T-helper 2 cell treated with Interferon-gamma antibody and Interleukin-4, amounts not matched to agents 5 μg/mL and 100 μg/mL, for 36 hours (primary cell): ENCODE measurements around the gene SHB.

ENCODE experiments used
- DNase-seq: peaks from one replicate; pipeline ENCODE4 v3.0.0; 2021; ENCODE audit warnings: low spot score
- H3K27ac Mint-ChIP-seq: one replicate; pipeline ENCODE4 v1.8.0; 2021; ENCODE audit warnings: mild to moderate bottlenecking, mixed read lengths
- H3K27me3 Mint-ChIP-seq: one replicate; pipeline ENCODE4 v1.8.0; 2021; ENCODE audit warnings: low read depth, mixed read lengths
- H3K36me3 Mint-ChIP-seq: one replicate; pipeline ENCODE4 v1.8.0; 2021; ENCODE audit warnings: low read depth, mixed read lengths
- H3K4me1 Mint-ChIP-seq: one replicate; pipeline ENCODE4 v1.8.0; 2021; ENCODE audit warnings: low read depth, mixed read lengths
- H3K4me3 Mint-ChIP-seq: one replicate; pipeline ENCODE4 v1.8.0; 2022; ENCODE audit warnings: mild to moderate bottlenecking, moderate library complexity, mixed read lengths
- H3K9me3 Mint-ChIP-seq: one replicate; pipeline ENCODE4 v1.8.0; 2021; ENCODE audit warnings: mixed read lengths

The SHB gene

GRCh38 chr9:38011991-38012390 is 57.0 kb downstream of the SHB start:
- Mint-ChIP-seq H3K27ac (no peak overlapping the region), H3K27me3 (no peaks in the 10 kb centered on the region), H3K4me3 (no peak overlapping the region), H3K9me3 (no peaks in the 10 kb centered on the region), H3K4me1 (peaks cover 15% of the 10 kb centered on the region), H3K36me3 (no peaks in the 10 kb centered on the region)
- no peak for DNase-seq

- no peaks in the 10 kb centered on the region for H3K9me3 Mint-ChIP-seq
- no peak overlapping the region for H3K4me3 Mint-ChIP-seq
- H3K27ac Mint-ChIP-seq = no peak overlapping the region
- no peak for DNase-seq
- no peaks in the 10 kb centered on the region for H3K27me3 Mint-ChIP-seq
- peaks cover 15% of the 10 kb centered on the region for H3K4me1 Mint-ChIP-seq
- no peaks in the 10 kb centered on the region for H3K36me3 Mint-ChIP-seq
These were observed 57.9 kb downstream of the SHB start for GRCh38 chr9:38010918-38011704.

- Mint-ChIP-seq H3K9me3 (no peaks in the 10 kb centered on the region), H3K27me3 (no peaks in the 10 kb centered on the region), H3K36me3 (no peaks in the 10 kb centered on the region), H3K4me1 (peaks cover 15% of the 10 kb centered on the region), H3K27ac (no peak overlapping the region), H3K4me3 (no peak overlapping the region)
- DNase-seq = no peak
These were observed 59.0 kb downstream of the SHB start for GRCh38 chr9:38009990-38010389.

- H3K27ac Mint-ChIP-seq = peak overlapping the region; percentile 79
- H3K4me1 Mint-ChIP-seq = peaks cover 15% of the 10 kb centered on the region
- H3K36me3 Mint-ChIP-seq = no peaks in the 10 kb centered on the region
- no peak overlapping the region for H3K4me3 Mint-ChIP-seq
- no peaks in the 10 kb centered on the region for H3K27me3 Mint-ChIP-seq
- DNase-seq = no peak
- H3K9me3 Mint-ChIP-seq = no peaks in the 10 kb centered on the region
These were observed 60.0 kb downstream of the SHB start for GRCh38 chr9:38009035-38009501.

GRCh38 chr9:38008168-38009034 is 60.6 kb downstream of the SHB start:
- Mint-ChIP-seq H3K27ac (peak overlapping the region; percentile 79), H3K4me3 (peak overlapping the region; percentile 42)
- DNase-seq = peak; percentile 76

GRCh38 chr9:38007016-38007415 is 62.0 kb downstream of the SHB start:
- Mint-ChIP-seq H3K36me3 (no peaks in the 10 kb centered on the region), H3K4me3 (no peak overlapping the region), H3K9me3 (no peaks in the 10 kb centered on the region), H3K27me3 (no peaks in the 10 kb centered on the region), H3K4me1 (peaks cover 25% of the 10 kb centered on the region), H3K27ac (peak overlapping the region; percentile 26)
- DNase-seq = no peak

More at GRCh38 chr9:38008168-38009034, 60.6 kb downstream of the SHB start:
- H3K9me3 Mint-ChIP-seq = no peaks in the 10 kb centered on the region
- no peaks in the 10 kb centered on the region for H3K27me3 Mint-ChIP-seq
- H3K4me1 Mint-ChIP-seq = peaks cover 17% of the 10 kb centered on the region
- H3K36me3 Mint-ChIP-seq = no peaks in the 10 kb centered on the region

- Mint-ChIP-seq H3K4me3 (no peak overlapping the region), H3K36me3 (no peaks in the 10 kb centered on the region), H3K4me1 (peaks cover 25% of the 10 kb centered on the region), H3K27me3 (no peaks in the 10 kb centered on the region), H3K9me3 (no peaks in the 10 kb centered on the region), H3K27ac (no peak overlapping the region)
- no peak for DNase-seq
These were observed 62.9 kb downstream of the SHB start for GRCh38 chr9:38006163-38006562.

- no peaks in the 10 kb centered on the region for H3K27me3 Mint-ChIP-seq
- H3K4me1 Mint-ChIP-seq = peaks cover 31% of the 10 kb centered on the region
- H3K9me3 Mint-ChIP-seq = no peaks in the 10 kb centered on the region
- H3K4me3 Mint-ChIP-seq = no peak overlapping the region
- no peak overlapping the region for H3K27ac Mint-ChIP-seq
- no peak for DNase-seq
- no peaks in the 10 kb centered on the region for H3K36me3 Mint-ChIP-seq
These were observed 64.0 kb downstream of the SHB start for GRCh38 chr9:38004809-38005560.

GRCh38 chr9:38003946-38004808 is 64.8 kb downstream of the SHB start:
- no peak for DNase-seq
- H3K27ac Mint-ChIP-seq = no peak overlapping the region
- H3K4me1 Mint-ChIP-seq = peaks cover 33% of the 10 kb centered on the region
- no peaks in the 10 kb centered on the region for H3K36me3 Mint-ChIP-seq
- no peaks in the 10 kb centered on the region for H3K9me3 Mint-ChIP-seq
- H3K4me3 Mint-ChIP-seq = no peak overlapping the region
- no peaks in the 10 kb centered on the region for H3K27me3 Mint-ChIP-seq

- Mint-ChIP-seq H3K27me3 (no peaks in the 10 kb centered on the region), H3K4me1 (peaks cover 27% of the 10 kb centered on the region)
These were observed 65.8 kb downstream of the SHB start for GRCh38 chr9:38003230-38003629.

GRCh38 chr9:38001430-38001829 is 67.6 kb downstream of the SHB start:
- peaks cover 18% of the 10 kb centered on the region for H3K4me1 Mint-ChIP-seq
- H3K36me3 Mint-ChIP-seq = no peaks in the 10 kb centered on the region
- no peak overlapping the region for H3K4me3 Mint-ChIP-seq
- no peaks in the 10 kb centered on the region for H3K9me3 Mint-ChIP-seq
- no peak for DNase-seq
- no peak overlapping the region for H3K27ac Mint-ChIP-seq
- H3K27me3 Mint-ChIP-seq = no peaks in the 10 kb centered on the region

More at GRCh38 chr9:38003230-38003629, 65.8 kb downstream of the SHB start:
- H3K9me3 Mint-ChIP-seq = no peaks in the 10 kb centered on the region
- H3K27ac Mint-ChIP-seq = peak overlapping the region; percentile 28
- no peaks in the 10 kb centered on the region for H3K36me3 Mint-ChIP-seq
- peak; percentile 16 for DNase-seq
- no peak overlapping the region for H3K4me3 Mint-ChIP-seq

- Mint-ChIP-seq H3K4me3 (no peak overlapping the region), H3K9me3 (no peaks in the 10 kb centered on the region), H3K27me3 (no peaks in the 10 kb centered on the region), H3K27ac (no peak overlapping the region), H3K36me3 (no peaks in the 10 kb centered on the region), H3K4me1 (peaks cover 18% of the 10 kb centered on the region)
- DNase-seq = no peak
These were observed 68.3 kb downstream of the SHB start for GRCh38 chr9:38000735-38001134.

- Mint-ChIP-seq H3K9me3 (no peaks in the 10 kb centered on the region), H3K36me3 (no peaks in the 10 kb centered on the region), H3K27me3 (no peaks in the 10 kb centered on the region), H3K4me1 (peaks cover 21% of the 10 kb centered on the region), H3K27ac (no peak overlapping the region), H3K4me3 (no peak overlapping the region)
- no peak for DNase-seq
These were observed 68.7 kb downstream of the SHB start for GRCh38 chr9:38000332-38000731.
